HG03342 (cell line): Measurements from ENCODE around the gene TPRN.

Source experiments
- ATAC-seq: cut with Tn5 transposase; IDR thresholded peaks from one replicate; pipeline ENCODE4 v1.9.1; 2021; ENCODE audit warnings: mild to moderate bottlenecking, moderate library complexity; ENCODE audit not compliant: unreplicated experiment

TPRN gene

DNA sequence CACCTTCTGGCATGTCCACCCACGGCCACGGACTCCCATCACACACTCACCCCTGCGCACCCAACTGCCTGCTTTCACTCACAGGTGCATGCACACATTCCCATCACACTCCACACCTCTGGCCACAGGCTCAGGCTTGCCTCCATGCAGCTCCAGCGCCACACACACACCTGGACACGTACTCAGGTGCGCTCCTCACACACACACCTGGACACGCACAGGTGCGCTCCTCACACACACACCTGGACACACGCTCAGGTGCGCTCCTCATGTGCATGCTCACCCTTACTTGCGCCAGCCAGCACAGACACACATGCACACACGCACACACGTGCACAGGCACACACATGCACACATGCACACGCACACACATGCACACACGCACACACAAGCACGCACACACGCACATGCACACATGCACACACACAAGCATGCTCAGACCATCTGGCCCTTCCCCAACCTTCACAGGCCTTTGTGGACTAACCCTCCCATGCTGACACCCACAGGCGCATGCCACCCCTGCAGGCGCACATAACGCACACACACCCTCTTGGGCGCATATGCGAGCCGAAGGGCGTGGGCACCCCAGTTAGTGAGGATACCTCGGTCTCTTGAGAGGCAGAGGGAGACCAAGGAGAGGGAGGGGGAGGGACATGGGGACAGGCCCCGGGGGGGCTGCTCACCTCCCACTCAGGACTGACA is 53.3 kb downstream of the TPRN start:
- ATAC-seq, result no peak

DNA sequence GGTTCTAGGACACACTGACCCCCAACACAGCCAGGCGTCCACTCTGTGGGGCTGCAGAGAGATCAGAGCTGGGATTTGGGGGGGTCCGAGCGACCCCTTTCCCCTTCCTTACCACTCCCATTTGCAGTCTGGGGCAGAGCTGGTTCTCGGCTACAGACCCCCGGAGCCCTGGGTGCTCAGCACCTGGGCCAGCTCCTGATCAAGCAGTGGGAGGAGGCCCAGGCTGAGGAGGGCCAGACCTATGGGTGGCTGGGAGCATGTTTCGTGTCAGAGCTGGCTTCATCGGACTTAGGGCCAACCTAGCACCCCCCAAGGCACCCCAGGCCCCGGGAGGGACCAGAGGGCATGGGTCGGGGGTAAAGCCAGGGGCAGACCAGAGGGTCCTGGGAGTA is 54.0 kb downstream of the TPRN start:
- ATAC-seq, result no peak

DNA sequence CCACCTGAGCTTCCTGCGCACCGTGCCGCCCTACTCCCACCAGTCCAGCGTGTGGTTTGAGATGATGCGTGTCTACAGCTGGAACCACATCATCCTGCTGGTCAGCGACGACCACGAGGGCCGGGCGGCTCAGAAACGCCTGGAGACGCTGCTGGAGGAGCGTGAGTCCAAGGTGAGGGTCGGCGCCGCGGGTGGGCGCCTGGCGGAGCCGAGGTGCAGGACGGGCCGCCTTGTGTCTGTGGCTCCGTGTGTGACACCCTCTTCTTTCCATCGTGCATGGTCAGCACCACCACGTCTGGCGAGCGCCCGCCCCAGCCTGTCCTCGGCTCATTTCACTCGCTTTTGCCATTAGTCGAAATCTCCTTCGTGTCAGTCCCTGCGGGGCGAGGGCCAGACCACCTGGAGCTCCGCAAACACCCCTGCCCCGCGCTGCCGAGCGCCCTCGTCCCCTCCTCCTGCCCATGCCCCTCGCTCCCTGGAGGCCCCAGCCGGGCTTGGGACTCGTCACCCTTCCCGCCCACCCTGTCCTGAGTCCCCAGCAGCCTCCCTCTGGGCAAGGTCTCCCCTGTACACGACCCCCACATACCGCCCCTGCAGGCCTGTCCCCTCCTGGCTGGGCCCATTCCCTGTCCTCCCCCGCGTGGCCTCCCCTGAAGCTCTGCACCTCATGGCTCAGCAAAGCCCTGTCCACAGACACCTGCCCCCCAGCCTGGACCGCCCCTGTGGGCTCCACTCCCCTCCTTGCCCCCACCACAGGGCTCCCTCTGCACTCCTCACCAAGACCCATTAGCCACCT is 54.6 kb downstream of the TPRN start:
- no peak for ATAC-seq

DNA sequence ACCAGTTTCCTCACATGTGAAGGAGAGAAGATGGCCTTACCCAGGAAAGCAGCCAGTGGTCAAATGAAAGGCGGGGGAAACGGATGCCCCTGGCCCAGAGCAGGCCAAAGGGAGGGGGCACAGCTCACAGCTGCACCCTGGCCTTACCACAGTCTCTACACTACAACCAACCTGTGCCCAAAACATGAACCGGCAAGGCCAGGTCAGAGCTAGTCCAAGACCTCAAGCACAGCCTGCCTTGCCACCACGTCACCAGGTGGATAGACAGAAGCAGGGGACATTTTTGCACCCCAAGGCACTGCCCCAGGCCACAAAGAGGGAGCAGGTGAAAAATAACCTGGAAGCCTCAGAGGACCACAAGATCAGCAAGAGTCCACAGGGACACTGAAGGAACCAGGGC is 57.1 kb downstream of the TPRN start:
- no peak for ATAC-seq

DNA sequence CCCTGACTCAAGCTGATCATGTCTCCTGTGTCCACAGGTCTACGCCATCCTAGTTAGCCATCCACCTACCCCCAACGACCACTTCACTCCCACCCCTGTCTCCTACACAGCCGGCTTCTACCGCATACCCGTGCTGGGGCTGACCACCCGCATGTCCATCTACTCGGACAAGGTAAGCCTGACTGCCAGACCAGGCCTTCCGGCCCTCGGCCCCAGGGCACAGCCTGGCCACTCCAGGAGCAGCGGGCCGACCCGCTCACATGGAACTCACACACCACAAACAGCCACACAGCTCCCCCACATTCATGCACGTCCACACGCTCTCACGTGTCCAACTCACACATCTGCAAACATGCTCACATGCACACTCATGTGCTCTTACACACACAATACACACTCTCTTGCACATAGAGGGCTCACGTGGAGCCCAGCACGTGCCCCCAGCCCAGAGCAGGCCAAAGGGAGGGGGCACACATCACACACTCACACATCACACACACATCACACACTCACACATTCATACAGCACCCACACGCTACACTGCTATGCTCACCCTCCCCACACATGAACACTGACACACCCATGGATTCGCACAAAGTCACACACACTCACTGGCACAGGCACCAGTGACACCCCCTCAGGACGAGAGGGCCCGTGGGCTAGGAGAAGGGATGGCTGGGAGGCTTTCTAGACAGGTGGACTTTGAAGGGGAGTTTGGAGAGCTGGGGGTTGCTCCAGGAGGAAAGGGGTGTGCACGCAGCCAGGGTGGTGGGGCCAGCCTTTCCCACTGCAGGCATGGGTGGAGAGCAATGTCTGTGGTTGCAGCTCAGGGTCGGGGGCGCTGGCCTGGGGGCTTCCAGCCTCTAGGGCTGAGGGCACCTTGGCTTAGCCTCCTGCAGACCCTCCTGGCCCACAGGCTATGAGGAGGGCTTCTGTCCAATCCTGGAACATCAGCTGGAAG is 58.3 kb downstream of the TPRN start:
- no peak for ATAC-seq
